Tongue (tissue), 3 donors: Measurements from ENCODE around the gene MYO1E. TPM values are rescaled to one million over a fixed set of nuclear protein-coding genes. Genes with fewer than 3 reads are reported as not detected.
"Not testable (repeated sequence)": the region's sequence is repeated elsewhere in the genome, so short reads cannot be mapped to it uniquely, and the experiment has no call there.

Experiments used
- DNase-seq: peaks from one replicate; pipeline ENCODE4 v3.0.0-alpha.2; 2015
- small RNA-seq: library from RNA; depleted of rRNA; stranded (forward); fragments of <200 nt; gene quantifications from one replicate; pipeline ENCODE3, GENCODE V24; 2014; ENCODE audit warnings: low replicate concordance
- total RNA-seq: library from RNA; depleted of rRNA; stranded (reverse); fragments of >200 nt; gene quantifications from one replicate; pipeline ENCODE4 v1.2.3, GENCODE V29; 2014

MYO1E gene
- total RNA-seq, 1 donor from 2014 or later: 66.6 TPM

- not testable (repeated sequence) for DNase-seq
Observed at GRCh38 chr15:59127255-59127654, 245.4 kb downstream of the MYO1E start.

DNA sequence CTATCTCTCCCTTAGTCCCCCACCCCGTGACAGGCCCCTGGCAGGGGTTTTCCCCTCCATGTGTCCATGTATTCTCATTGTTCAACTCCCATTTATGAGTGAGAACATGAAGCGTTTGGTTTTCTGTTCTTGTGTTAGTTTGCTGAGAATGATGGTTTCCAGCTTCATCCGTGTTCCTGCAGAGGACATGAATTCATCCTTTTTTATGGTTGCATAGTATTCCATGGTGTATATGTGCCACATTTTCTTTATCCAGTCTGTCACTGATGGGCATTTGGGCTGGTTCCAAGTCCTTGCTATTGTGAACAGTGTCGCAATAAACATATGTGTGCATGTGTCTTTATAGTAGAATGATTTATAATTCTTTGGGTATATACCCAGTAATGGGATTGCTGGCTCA is 247.0 kb downstream of the MYO1E start:
- not testable (repeated sequence) for DNase-seq

- DNase-seq: no peak
Observed at GRCh38 chr15:59124261-59124660, 248.4 kb downstream of the MYO1E start.

- DNase-seq: no peak
Observed at GRCh38 chr15:59120937-59121336, 251.7 kb downstream of the MYO1E start.

DNA sequence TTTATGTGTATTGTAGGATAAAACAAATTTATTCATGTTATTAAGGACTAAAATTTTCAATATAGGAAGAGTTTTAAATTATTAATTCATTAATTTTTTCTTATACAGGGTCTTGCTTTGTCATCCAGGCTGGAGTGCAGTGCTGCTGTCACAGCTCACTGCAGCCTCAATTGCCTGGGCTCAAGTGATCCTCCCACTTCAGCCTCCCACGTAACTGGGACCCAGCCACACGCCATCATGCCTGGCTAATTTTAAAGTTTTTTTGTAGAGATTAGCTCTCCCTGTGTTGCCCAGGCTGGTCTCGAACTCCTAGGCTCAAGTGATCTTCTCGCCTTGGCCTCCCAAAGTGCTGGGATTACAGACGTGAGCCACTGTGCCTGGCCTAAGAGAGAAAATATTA is 253.0 kb downstream of the MYO1E start:
- DNase-seq: no peak

DNA sequence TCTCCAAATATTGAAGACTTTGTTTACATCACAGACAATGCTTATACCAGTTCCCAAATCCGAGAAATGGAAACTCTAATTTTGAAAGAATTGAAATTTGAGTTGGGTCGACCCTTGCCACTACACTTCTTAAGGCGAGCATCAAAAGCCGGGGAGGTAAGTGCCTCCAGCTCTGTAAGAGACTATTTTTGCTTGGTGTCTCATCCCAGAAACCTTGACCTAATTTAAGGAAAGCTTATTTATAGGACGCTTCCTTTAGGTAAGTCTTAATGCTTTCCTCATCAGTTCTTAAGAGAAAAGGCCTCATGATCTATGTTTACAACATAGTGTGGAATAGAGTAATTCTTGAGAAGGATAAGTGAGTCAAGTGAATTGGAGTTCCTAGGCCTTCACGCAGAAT is 255.9 kb downstream of the MYO1E start:
- DNase-seq: no peak

DNA sequence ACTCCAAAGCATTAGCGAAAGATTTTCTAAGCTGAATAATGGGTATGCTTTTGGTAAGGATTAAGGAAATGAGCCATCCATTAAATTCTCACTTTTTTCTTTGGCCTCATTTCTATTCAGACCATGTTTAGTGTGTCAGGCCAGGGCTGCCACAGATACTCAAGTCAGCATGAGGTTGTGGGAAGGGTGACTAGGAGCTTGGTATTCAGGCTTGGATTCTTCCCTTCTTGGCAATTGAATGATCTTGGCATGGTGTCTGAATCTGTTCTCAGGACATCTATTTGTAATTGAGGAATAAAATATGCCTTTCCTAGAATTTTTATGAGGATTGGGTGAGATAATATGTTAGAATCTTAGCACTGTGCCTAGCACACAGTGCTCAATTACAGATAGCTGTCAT is 256.5 kb downstream of the MYO1E start:
- DNase-seq: no peak

DNA sequence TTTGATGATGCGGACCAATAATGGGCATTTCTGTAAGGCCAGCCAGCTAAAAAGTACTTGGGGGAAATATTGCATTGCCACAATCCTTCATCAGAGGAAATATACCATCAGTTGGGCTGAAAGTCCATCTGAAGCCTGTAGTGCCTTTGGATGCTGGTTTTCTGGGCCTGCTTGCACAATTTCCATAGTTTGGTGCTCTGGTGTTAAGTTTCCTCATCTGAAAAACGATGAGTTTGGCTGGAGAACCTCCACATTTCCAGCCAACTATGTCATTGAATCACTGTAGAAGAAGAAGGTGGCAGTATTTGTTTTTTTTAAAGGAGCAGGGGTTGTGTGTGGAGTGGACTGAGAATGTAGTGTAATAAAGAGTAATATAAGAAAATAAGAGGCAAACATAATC is 257.6 kb downstream of the MYO1E start:
- no peak for DNase-seq

DNA sequence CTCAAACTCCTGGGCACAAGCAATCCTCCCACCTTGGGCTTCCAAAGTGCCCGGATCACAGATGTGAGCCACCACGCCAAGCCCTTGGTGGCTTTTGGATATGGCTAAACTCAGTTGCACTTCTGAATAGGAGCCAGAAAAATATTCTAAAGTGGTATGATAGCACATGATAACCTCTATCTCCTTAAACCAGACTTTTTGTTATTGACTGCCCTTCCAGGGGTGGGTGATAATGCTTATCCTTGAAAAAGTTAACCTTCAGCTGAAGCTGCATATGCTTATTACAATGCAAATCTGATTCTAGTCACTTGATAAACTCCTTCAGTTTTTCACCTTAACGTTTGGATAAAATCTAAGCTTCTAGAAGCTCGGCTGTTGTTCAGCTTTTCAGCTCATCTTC is 261.4 kb downstream of the MYO1E start:
- no peak for DNase-seq

- peak; percentile 9 for DNase-seq
Observed at GRCh38 chr15:59105854-59106253, 266.8 kb downstream of the MYO1E start.

DNA sequence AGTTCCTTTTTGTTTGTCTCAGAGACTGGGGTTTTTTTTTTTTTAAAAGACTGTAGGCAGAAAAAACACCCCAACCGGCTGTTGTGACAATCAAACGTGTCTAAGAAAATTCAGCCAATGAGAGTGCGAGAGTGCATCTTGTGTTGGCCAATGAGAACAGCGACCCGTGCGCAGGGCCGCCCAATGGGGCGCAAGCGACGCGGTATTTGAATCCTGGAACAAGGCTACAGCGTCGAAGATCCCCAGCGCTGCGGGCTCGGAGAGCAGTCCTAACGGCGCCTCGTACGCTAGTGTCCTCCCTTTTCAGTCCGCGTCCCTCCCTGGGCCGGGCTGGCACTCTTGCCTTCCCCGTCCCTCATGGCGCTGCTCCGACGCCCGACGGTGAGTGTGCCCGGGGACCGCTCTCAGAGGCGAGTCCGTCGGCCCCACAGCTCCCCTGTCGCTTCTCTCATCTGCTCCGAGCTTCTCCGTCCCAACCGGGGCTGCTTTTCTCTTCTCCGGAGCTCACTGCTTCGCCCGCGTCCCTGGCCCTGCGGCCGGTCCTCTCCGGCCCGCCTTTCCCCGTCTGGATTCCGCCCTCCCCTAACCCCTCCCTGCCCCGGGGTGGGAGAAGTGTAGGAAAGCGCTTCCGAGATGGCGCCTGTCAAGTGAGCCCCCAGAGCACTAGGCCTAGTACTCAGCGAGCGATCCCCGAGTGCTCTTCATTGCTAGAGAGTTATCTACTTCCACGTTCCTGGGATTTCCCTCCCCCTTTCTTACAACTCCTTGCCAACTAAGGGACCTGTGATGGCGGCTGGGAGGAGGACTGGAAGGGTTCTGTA is 267.5 kb downstream of the MYO1E start, which contains the start of gene CCNB2:
Gene CCNB2 (plus strand): TSS at position 235 of the 821 bp plus-strand sequence. CDS start 123 bp downstream, at position 358.
- DNase-seq: peak; percentile 98

- no peak for DNase-seq
Observed at GRCh38 chr15:59104602-59104911, 268.1 kb downstream of the MYO1E start.

GRCh38 chr15:59099162-59099685 is 273.4 kb downstream of the MYO1E start:
- DNase-seq: no peak

- no peak for DNase-seq
Observed at GRCh38 chr15:59096429-59096828, 276.2 kb downstream of the MYO1E start.

DNA sequence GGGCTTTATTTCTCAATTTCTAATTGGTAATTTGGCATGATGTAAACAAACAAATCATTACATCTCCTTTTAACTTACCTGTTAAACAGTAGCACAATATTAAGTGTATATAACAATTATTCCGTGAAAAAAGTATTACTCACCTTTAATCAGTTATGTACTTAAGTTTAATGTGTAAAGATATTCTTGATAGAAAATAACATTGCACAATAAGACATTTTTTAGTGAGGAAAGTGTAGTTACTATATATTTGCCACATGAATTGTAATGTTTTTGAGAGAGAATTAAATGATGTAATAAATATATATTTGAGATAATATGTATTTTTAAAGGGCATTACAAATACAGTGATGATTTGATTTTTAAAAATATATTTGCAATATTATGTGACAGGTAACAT is 278.6 kb downstream of the MYO1E start:
- DNase-seq: no peak

- DNase-seq: no peak
Observed at GRCh38 chr15:59087731-59088130, 284.9 kb downstream of the MYO1E start.

Small RNAs within 50 kb of the gene (small RNA-seq; reads per million reads assigned to genes)
- gene MIR2116 (0.27 reads per million, percentile 47 among the genes with 10 or more reads in this experiment), gene RF00019 (not detected), gene RNU4-80P (not detected), gene RNU6-212P (not detected)

Other genes with a start within 250 kb of the MYO1E start
- not detected for gene LDHAL6B, start 166.0 kb downstream of the MYO1E start, total RNA-seq
- 3.0 TPM for gene FAM81A, start 65.3 kb upstream of the MYO1E start, total RNA-seq
- gene GCNT3, start 238.9 kb upstream of the MYO1E start, total RNA-seq: 5.3 TPM